Measurements from ENCODE around the gene CHRNA4. TPM values are rescaled to one million over a fixed set of nuclear protein-coding genes. Genes with fewer than 3 reads are reported as not detected.

CHRNA4 gene
- total and polyA plus RNA-seq, 10 of the 15 experiments (the other 5 are each of a cell fraction or from before 2014, with no cell fraction given) = 0.04 to 0.41 (median 0.06) TPM; not detected in 5

GRCh38 chr20:63384336-63384735 lies 23.2 kb upstream of the CHRNA4 start:
- Histone ChIP-seq H3K27me3 (replicated peaks in 1 of 2; ENCODE audit: control insufficient read depth in 2 of 2, insufficient read depth in 2 of 2, low read length in 1 of 2) (no peaks in the 10 kb centered on the region), H3K36me3 (ENCODE audit: control insufficient read depth in 2 of 2, insufficient read depth in 2 of 2, low read length in 1 of 2) (no peaks in the 10 kb centered on the region), H2AFZ (ENCODE audit: control insufficient read depth, low read depth, low read length) (no peak overlapping the region), H3K4me3 (no peak overlapping the region), H3K9ac (ENCODE audit: control insufficient read depth, insufficient read depth, low read length) (no peak overlapping the region), H3K79me2 (ENCODE audit: control insufficient read depth, insufficient read depth, low read length) (no peaks in the 10 kb centered on the region), H3K4me2 (ENCODE audit: control insufficient read depth, insufficient read depth) (no peak overlapping the region), H3K27ac (ENCODE audit: control insufficient read depth, insufficient read depth) (no peak overlapping the region), H3K9me3 (replicated peaks; ENCODE audit: control insufficient read depth, insufficient read depth, low read length) (peaks cover 3% of the 10 kb centered on the region; the same call in 1 of the 3 replicates), H4K20me1 (ENCODE audit: control insufficient read depth, insufficient read depth) (no peaks in the 10 kb centered on the region), H3K4me1 (ENCODE audit: control insufficient read depth, insufficient read depth, low read length) (no peaks in the 10 kb centered on the region)
- FAIRE-seq = no peak
- RAD21 ChIA-PET (ENCODE audit: unreplicated experiment) = no interaction called here
- DNase-seq (ENCODE audit: low read depth, low spot score) = no peak
- CTCF ChIA-PET = interaction anchor here (1.0 kb wide), 1 partner anchor 160 kb away, joined by 4 read pairs; no protein-coding TSS in a partner anchor
- no TSS peak for BruUV-seq (replicated peaks)
- POLR2A ChIA-PET = no interaction called here
- in situ Hi-C loops (cut with MboI) = no loop called here
- SMC1A ChIA-PET (ENCODE audit: uncharacterized antibody, unreplicated experiment) = no interaction called here
- WGBS (ENCODE audit: insufficient coverage, insufficient replicate concordance, low lambda C conversion rate, missing lambda C conversion rate) = 67% methylated on average over 18 of the region's 18 CpGs
- intact Hi-C loops (cut with micrococcal nuclease; ENCODE audit: unreplicated experiment) = no loop called here
- ATAC-seq = no peak
- TF ChIP-seq KAT2A (conservative IDR thresholded peaks at IDR 0.05; ENCODE audit: control insufficient read depth, low read depth, low read length) = no peak
- TF ChIP-seq, protein P1, sequence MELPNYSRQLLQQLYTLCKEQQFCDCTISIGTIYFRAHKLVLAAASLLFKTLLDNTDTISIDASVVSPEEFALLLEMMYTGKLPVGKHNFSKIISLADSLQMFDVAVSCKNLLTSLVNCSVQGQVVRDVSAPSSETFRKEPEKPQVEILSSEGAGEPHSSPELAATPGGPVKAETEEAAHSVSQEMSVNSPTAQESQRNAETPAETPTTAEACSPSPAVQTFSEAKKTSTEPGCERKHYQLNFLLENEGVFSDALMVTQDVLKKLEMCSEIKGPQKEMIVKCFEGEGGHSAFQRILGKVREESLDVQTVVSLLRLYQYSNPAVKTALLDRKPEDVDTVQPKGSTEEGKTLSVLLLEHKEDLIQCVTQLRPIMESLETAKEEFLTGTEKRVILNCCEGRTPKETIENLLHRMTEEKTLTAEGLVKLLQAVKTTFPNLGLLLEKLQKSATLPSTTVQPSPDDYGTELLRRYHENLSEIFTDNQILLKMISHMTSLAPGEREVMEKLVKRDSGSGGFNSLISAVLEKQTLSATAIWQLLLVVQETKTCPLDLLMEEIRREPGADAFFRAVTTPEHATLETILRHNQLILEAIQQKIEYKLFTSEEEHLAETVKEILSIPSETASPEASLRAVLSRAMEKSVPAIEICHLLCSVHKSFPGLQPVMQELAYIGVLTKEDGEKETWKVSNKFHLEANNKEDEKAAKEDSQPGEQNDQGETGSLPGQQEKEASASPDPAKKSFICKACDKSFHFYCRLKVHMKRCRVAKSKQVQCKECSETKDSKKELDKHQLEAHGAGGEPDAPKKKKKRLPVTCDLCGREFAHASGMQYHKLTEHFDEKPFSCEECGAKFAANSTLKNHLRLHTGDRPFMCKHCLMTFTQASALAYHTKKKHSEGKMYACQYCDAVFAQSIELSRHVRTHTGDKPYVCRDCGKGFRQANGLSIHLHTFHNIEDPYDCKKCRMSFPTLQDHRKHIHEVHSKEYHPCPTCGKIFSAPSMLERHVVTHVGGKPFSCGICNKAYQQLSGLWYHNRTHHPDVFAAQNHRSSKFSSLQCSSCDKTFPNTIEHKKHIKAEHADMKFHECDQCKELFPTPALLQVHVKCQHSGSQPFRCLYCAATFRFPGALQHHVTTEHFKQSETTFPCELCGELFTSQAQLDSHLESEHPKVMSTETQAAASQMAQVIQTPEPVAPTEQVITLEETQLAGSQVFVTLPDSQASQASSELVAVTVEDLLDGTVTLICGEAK (IDR thresholded peaks at IDR 0.05; ENCODE audit: borderline replicate concordance) = no peak
- TF ChIP-seq ZZZ3 (IDR thresholded peaks at IDR 0.05; ENCODE audit: control insufficient read depth, insufficient read length, low read depth) = no peak
- no peak for TF ChIP-seq BMI1 (IDR thresholded peaks at IDR 0.05; ENCODE audit: borderline replicate concordance)
- TF ChIP-seq LARP7 (IDR thresholded peaks at IDR 0.05) = no peak
- no peak for TF ChIP-seq IKZF1 (conservative IDR thresholded peaks at IDR 0.05)
- no peak for TF ChIP-seq KLF5 (IDR thresholded peaks at IDR 0.05; ENCODE audit: partially characterized antibody)
- no peak for TF ChIP-seq EGR1 (IDR thresholded peaks at IDR 0.05; ENCODE audit: borderline replicate concordance in 1 of 2, low read depth in 2 of 2, low read length in 2 of 2)
- TF ChIP-seq BHLHE40 (IDR thresholded peaks at IDR 0.05; ENCODE audit: borderline replicate concordance in 1 of 2, low read depth in 2 of 2, low read length in 1 of 2) = no peak
- TF ChIP-seq, protein P2, sequence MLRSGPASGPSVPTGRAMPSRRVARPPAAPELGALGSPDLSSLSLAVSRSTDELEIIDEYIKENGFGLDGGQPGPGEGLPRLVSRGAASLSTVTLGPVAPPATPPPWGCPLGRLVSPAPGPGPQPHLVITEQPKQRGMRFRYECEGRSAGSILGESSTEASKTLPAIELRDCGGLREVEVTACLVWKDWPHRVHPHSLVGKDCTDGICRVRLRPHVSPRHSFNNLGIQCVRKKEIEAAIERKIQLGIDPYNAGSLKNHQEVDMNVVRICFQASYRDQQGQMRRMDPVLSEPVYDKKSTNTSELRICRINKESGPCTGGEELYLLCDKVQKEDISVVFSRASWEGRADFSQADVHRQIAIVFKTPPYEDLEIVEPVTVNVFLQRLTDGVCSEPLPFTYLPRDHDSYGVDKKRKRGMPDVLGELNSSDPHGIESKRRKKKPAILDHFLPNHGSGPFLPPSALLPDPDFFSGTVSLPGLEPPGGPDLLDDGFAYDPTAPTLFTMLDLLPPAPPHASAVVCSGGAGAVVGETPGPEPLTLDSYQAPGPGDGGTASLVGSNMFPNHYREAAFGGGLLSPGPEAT (IDR thresholded peaks at IDR 0.05; ENCODE audit: low read depth) = no peak
- TF ChIP-seq CBX3 (IDR thresholded peaks at IDR 0.05; ENCODE audit: borderline replicate concordance, low read depth) = no peak
- no peak for TF ChIP-seq PAX8 (IDR thresholded peaks at IDR 0.05)
- TF ChIP-seq PBX3 (IDR thresholded peaks at IDR 0.05; ENCODE audit: insufficient replicate concordance, low read depth, low read length) = no peak
- TF ChIP-seq WRNIP1 (IDR thresholded peaks at IDR 0.05; ENCODE audit: borderline replicate concordance, low read depth, low read length) = no peak
